Measurements from ENCODE around the gene NXPE1.

DNA sequence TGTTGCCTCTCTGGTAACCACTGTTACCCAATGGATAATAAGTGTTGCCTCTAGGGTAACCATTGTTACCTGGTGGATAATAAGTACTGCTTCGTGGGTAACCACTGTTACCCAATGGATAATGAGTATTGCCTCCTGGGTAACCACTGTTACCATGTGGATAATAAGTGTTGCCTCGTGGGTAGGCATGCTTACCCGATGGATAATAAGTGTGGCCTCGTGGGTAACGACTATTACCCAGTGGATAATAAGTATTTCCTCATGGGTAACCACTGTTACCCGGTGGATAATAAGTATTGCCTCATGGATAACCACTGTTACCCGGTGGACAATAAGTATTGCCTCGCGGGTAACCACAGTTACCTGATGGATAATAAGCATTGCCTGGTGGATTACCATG, 49.7 kb upstream of the NXPE1 start:
- TF ChIP-seq EP300 (IDR thresholded peaks at IDR 0.05): no peak
- TF ChIP-seq, protein P1, sequence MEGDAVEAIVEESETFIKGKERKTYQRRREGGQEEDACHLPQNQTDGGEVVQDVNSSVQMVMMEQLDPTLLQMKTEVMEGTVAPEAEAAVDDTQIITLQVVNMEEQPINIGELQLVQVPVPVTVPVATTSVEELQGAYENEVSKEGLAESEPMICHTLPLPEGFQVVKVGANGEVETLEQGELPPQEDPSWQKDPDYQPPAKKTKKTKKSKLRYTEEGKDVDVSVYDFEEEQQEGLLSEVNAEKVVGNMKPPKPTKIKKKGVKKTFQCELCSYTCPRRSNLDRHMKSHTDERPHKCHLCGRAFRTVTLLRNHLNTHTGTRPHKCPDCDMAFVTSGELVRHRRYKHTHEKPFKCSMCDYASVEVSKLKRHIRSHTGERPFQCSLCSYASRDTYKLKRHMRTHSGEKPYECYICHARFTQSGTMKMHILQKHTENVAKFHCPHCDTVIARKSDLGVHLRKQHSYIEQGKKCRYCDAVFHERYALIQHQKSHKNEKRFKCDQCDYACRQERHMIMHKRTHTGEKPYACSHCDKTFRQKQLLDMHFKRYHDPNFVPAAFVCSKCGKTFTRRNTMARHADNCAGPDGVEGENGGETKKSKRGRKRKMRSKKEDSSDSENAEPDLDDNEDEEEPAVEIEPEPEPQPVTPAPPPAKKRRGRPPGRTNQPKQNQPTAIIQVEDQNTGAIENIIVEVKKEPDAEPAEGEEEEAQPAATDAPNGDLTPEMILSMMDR (IDR thresholded peaks at IDR 0.05): no peak
- TF ChIP-seq POLR2AphosphoS5 (IDR thresholded peaks at IDR 0.05): no peak
- TF ChIP-seq POLR2A (IDR thresholded peaks at IDR 0.05): no peak
